ENCODE measurements around the gene PRR13.

GRCh38 chr12:53459097-53459496, 17.6 kb downstream of the PRR13 start:
- TF ChIP-seq POLR2AphosphoS5 (IDR thresholded peaks at IDR 0.05) (no peak), CTCF (IDR thresholded peaks at IDR 0.05) (no peak)

All from esophagus muscularis mucosa (tissue), 3 donors.